SK-N-SH (cell line): ENCODE results near the gene DVL3. TPM values are rescaled to one million over a fixed set of nuclear protein-coding genes. Genes with fewer than 3 reads are reported as not detected.

ENCODE experiments used
- CTCF ChIA-PET: fragments of 300-600, 350-600 bp; formaldehyde crosslinking; extraction: SDS; loops from one replicate; lab custom pipeline; 2021; lab: Yijun Ruan, JAX
- POLR2A ChIA-PET: fragments of 350-600 bp; sonication (Branson Sonifier 250); formaldehyde crosslinking; extraction: SDS; loops from one replicate; lab custom pipeline; 2020; ENCODE audit warnings: antibody characterized with exemption, inconsistent platforms; lab: Yijun Ruan, JAX
- DNase-seq: peaks from one replicate; pipeline ENCODE4 v3.0.0; 2012
- H2AFZ ChIP-seq: fragments of 200-600 bp; sonication (generic); 2 replicates; pipeline ENCODE4 v1.8.1; 2016; ENCODE audit warnings: antibody characterized with exemption, mild to moderate bottlenecking, low read depth
- H3F3A ChIP-seq: fragments of 200-600 bp; sonication (generic); replicated peaks from 2 replicates; pipeline ENCODE3; 2016; ENCODE audit warnings: antibody characterized with exemption, mild to moderate bottlenecking; ENCODE audit not compliant: insufficient read depth
- H3K27ac ChIP-seq, 2 experiments: fragments of 200-500 bp in 1 of 2; fragments of 200-600 bp in 1 of 2; sonication (Bioruptor generic) in 1 of 2; sonication (generic), shearing (Covaris generic) in 1 of 2; 2 replicates each; pipeline versions ENCODE4 v1.5.1 to v1.6.1; 2014 to 2016; ENCODE audit warnings: low read depth in 2 of 2, inconsistent platforms in 1 of 2, low read length in 1 of 2, mild to moderate bottlenecking in 1 of 2, mixed read lengths in 1 of 2
- H3K27me3 ChIP-seq: fragments of 200-600 bp; sonication (generic), shearing (Covaris generic); 2 replicates; pipeline ENCODE4 v1.6.1; 2016; ENCODE audit warnings: mixed run types; ENCODE audit not compliant: insufficient read depth
- H3K36me3 ChIP-seq, 2 experiments: fragments of 200-500 bp in 1 of 2; fragments of 200-600 bp in 1 of 2; sonication (Bioruptor generic) in 1 of 2; sonication (generic) in 1 of 2; replicated peaks in 1 of 2; 2 replicates each; pipeline versions ENCODE3 to v1.5.1; 2014 to 2016; ENCODE audit warnings: low read length in 1 of 2, mild to moderate bottlenecking in 1 of 2; ENCODE audit not compliant: insufficient read depth in 2 of 2, control insufficient read depth in 1 of 2
- H3K4me1 ChIP-seq, 2 experiments: fragments of 200-500 bp in 1 of 2; fragments of 200-600 bp in 1 of 2; sonication (Bioruptor generic) in 1 of 2; sonication (generic), shearing (Covaris generic) in 1 of 2; 2 replicates each; pipeline versions ENCODE4 v1.5.1 to v1.6.1; 2014 to 2016; ENCODE audit warnings: low read depth in 1 of 2, low read length in 1 of 2, mixed run types in 1 of 2; ENCODE audit not compliant: insufficient read depth in 2 of 2, control insufficient read depth in 1 of 2
- H3K4me2 ChIP-seq: fragments of 200-600 bp; sonication (generic), shearing (Covaris generic); 2 replicates; pipeline ENCODE4 v1.6.1; 2017; ENCODE audit warnings: mixed run types
- H3K4me3 ChIP-seq, 2 experiments: fragments of 200-500 bp in 1 of 2; fragments of 200-600 bp in 1 of 2; sonication (Bioruptor generic) in 1 of 2; sonication (generic), shearing (Covaris generic) in 1 of 2; 2 replicates each; pipeline versions ENCODE4 v1.5.1 to v1.8.1; 2014 to 2016; ENCODE audit warnings: low read depth in 2 of 2, inconsistent platforms in 1 of 2, low read length in 1 of 2, mild to moderate bottlenecking in 1 of 2, mixed read lengths in 1 of 2, moderate library complexity in 1 of 2
- H3K79me2 ChIP-seq: fragments of 200-600 bp; sonication (generic); 2 replicates; pipeline ENCODE4 v1.8.1; 2017; ENCODE audit warnings: mild to moderate bottlenecking; ENCODE audit not compliant: insufficient read depth
- H3K9ac ChIP-seq: fragments of 200-600 bp; sonication (generic); 2 replicates; pipeline ENCODE4 v1.6.1; 2017; ENCODE audit warnings: mixed run types
- H3K9me2 ChIP-seq: fragments of 200-600 bp; sonication (generic); 2 replicates; pipeline ENCODE4 v1.6.1; 2017; ENCODE audit warnings: mixed run types
- H3K9me3 ChIP-seq: fragments of 200-600 bp; sonication (generic); 2 replicates; pipeline ENCODE4 v1.6.1; 2017; ENCODE audit warnings: mixed run types, mild to moderate bottlenecking, moderate library complexity
- H4K20me1 ChIP-seq: fragments of 200-600 bp; sonication (generic); 2 replicates; pipeline ENCODE4 v1.6.1; 2017; ENCODE audit warnings: mild to moderate bottlenecking, mixed run types; ENCODE audit not compliant: insufficient read depth
- CHD2 ChIP-seq: fragments of 150-350 bp; IDR thresholded peaks from 2 replicates; pipeline ENCODE4 v1.6.1; 2018; ENCODE audit warnings: low read length; ENCODE audit not compliant: partially characterized antibody
- CTCF ChIP-seq: fragments of 200-600 bp; sonication (generic); IDR thresholded peaks from 2 replicates; pipeline ENCODE4 v1.6.1; 2017; ENCODE audit warnings: antibody characterized with exemption, mild to moderate bottlenecking, moderate library complexity
- ELF1 ChIP-seq: IDR thresholded peaks from 2 replicates; pipeline ENCODE4 v1.4.0; 2012
- FOSL2 ChIP-seq: IDR thresholded peaks from 2 replicates; pipeline ENCODE4 v1.4.0; 2012; ENCODE audit warnings: low read depth, mild to moderate bottlenecking, moderate library complexity, borderline replicate concordance
- GABPA ChIP-seq: IDR thresholded peaks from 2 replicates; pipeline ENCODE4 v1.4.0; 2012; ENCODE audit warnings: low read depth, mild to moderate bottlenecking
- IRF3 ChIP-seq: fragments of 150-350 bp; IDR thresholded peaks from 2 replicates; pipeline ENCODE4 v1.6.1; 2016; ENCODE audit warnings: mild to moderate bottlenecking, low read depth, low read length
- MAX ChIP-seq: IDR thresholded peaks from 2 replicates; pipeline ENCODE4 v1.4.0; 2012; ENCODE audit warnings: low read depth
- MEF2A ChIP-seq: IDR thresholded peaks from 2 replicates; pipeline ENCODE4 v1.4.0; 2012; ENCODE audit warnings: low read depth, borderline replicate concordance
- NFIC ChIP-seq: IDR thresholded peaks from 2 replicates; pipeline ENCODE4 v1.4.0; 2012; ENCODE audit warnings: borderline replicate concordance
- NRF1 ChIP-seq: IDR thresholded peaks from 2 replicates; pipeline ENCODE4 v1.6.1; 2012; ENCODE audit warnings: low read depth, mild to moderate bottlenecking, low read length
- POLR2AphosphoS5 ChIP-seq: IDR thresholded peaks from 2 replicates; pipeline ENCODE4 v1.6.1; 2012; ENCODE audit warnings: low read depth, low read length
- RAD21 ChIP-seq: IDR thresholded peaks from 2 replicates; pipeline ENCODE4 v1.6.1; 2012; ENCODE audit warnings: mild to moderate bottlenecking, low read length
- REST ChIP-seq: IDR thresholded peaks from 2 replicates; pipeline ENCODE4 v1.6.1; 2012; ENCODE audit warnings: mild to moderate bottlenecking, low read depth, low read length, moderate library complexity
- RXRA ChIP-seq: IDR thresholded peaks from 2 replicates; pipeline ENCODE4 v1.4.0; 2012; ENCODE audit warnings: low read depth, mild to moderate bottlenecking, borderline replicate concordance
- SMC3 ChIP-seq: IDR thresholded peaks from 2 replicates; pipeline ENCODE4 v1.6.1; 2012; ENCODE audit warnings: low read depth, low read length, improper control_type of control experiment
- TAF1 ChIP-seq: IDR thresholded peaks from 2 replicates; pipeline ENCODE4 v1.6.1; 2012; ENCODE audit warnings: low read depth, mild to moderate bottlenecking, low read length, moderate library complexity, borderline replicate concordance
- USF1 ChIP-seq: IDR thresholded peaks from 2 replicates; pipeline ENCODE4 v1.4.0; 2012; ENCODE audit warnings: low read depth, borderline replicate concordance
- YY1 ChIP-seq: IDR thresholded peaks from 2 replicates; pipeline ENCODE4 v1.4.0; 2012; ENCODE audit warnings: low read depth, mild to moderate bottlenecking
- WGBS: methylation state at CpG from one replicate; pipeline ENCODE4 v1.1.6; 2017; ENCODE audit warnings: low lambda C conversion rate; 5-methylcytosine and 5-hydroxymethylcytosine counted together
- polyA plus RNA-seq, 3 experiments: library from polyadenylated mRNA; depleted of rRNA; stranded (reverse); fragments of >200 nt; gene quantifications; 2 replicates each; pipeline ENCODE4 v1.2.3, GENCODE V29; 2012
- TF ChIP-seq, protein P1 (sequence below): IDR thresholded peaks from 2 replicates; pipeline ENCODE4 v1.4.0; 2012; ENCODE audit warnings: low read depth, borderline replicate concordance
- TF ChIP-seq, protein P2 (sequence below): IDR thresholded peaks from 2 replicates; pipeline ENCODE4; 2012

DVL3 gene
- polyA plus RNA-seq, 1 of the 3 experiments (the other 2 are of a cell fraction), result 29.6 TPM

GRCh38 chr3:184174646-184175492 is 19.7 kb downstream of the DVL3 start, which contains the start of gene AP2M1:
AP2M1 (plus strand) TSS chr3:184174855; CDS start chr3:184176994, 2,139 bp downstream.
- H3K27me3 ChIP-seq, result no peaks in the 10 kb centered on the region
- CTCF ChIA-PET, result interaction anchor here (1.2 to 7.0 kb wide), 8 partner anchors 10 to 109 kb away, joined by 3 to 30 read pairs (median 5); partner anchors contain the start of genes ABCF3 and EEF1AKMT4
- WGBS, result under 1% methylated on average over 27 of the region's 73 CpGs
- TF ChIP-seq NFIC (no peak), SMC3 (no peak), IRF3 (no peak), TAF1 (peak; percentile 59), NRF1 (peak; percentile 93), GABPA (peak; percentile 62), MEF2A (no peak), ELF1 (peak; percentile 78; the same call in 1 of the 2 replicates), FOSL2 (no peak), REST (0 out of 2 replicates have a peak, but pooled peaks have one; percentile 4), USF1 (no peak), RXRA (no peak), CTCF (peak; percentile 25; the same call in 1 of the 2 replicates), RAD21 (peak; percentile 7), YY1 (peak; percentile 80), CHD2 (peak; percentile 95), POLR2AphosphoS5 (peak; percentile 79; the same call in 1 of the 2 replicates), MAX (no peak)
- TF ChIP-seq, protein P1, sequence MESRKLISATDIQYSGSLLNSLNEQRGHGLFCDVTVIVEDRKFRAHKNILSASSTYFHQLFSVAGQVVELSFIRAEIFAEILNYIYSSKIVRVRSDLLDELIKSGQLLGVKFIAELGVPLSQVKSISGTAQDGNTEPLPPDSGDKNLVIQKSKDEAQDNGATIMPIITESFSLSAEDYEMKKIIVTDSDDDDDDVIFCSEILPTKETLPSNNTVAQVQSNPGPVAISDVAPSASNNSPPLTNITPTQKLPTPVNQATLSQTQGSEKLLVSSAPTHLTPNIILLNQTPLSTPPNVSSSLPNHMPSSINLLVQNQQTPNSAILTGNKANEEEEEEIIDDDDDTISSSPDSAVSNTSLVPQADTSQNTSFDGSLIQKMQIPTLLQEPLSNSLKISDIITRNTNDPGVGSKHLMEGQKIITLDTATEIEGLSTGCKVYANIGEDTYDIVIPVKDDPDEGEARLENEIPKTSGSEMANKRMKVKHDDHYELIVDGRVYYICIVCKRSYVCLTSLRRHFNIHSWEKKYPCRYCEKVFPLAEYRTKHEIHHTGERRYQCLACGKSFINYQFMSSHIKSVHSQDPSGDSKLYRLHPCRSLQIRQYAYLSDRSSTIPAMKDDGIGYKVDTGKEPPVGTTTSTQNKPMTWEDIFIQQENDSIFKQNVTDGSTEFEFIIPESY, result peak; percentile 81; the same call in 1 of the 2 replicates
- TF ChIP-seq, protein P2, sequence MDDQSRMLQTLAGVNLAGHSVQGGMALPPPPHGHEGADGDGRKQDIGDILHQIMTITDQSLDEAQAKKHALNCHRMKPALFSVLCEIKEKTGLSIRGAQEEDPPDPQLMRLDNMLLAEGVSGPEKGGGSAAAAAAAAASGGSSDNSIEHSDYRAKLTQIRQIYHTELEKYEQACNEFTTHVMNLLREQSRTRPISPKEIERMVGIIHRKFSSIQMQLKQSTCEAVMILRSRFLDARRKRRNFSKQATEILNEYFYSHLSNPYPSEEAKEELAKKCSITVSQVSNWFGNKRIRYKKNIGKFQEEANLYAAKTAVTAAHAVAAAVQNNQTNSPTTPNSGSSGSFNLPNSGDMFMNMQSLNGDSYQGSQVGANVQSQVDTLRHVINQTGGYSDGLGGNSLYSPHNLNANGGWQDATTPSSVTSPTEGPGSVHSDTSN, result peak; percentile 23; the same call in 1 of the 2 replicates

More at GRCh38 chr3:184174646-184175492, 19.7 kb downstream of the DVL3 start, which contains the start of gene AP2M1:
- Histone ChIP-seq H4K20me1 (peaks cover 27% of the 10 kb centered on the region), H3K27ac (peak within 1 kb of the TSS; percentile 86 to 87), H3K9me3 (no peaks in the 10 kb centered on the region), H3K79me2 (peaks cover 47% of the 10 kb centered on the region), H3K4me2 (peak within 1 kb of the TSS; percentile 89), H3K4me1 (peaks cover 25 to 29% of the 10 kb centered on the region in 2 experiments), H3K36me3 (peaks cover 35 to 58% of the 10 kb centered on the region in 2 experiments), H3K9me2 (no peaks in the 10 kb centered on the region), H3K9ac (peak within 1 kb of the TSS; percentile 77), H3K4me3 (peak within 1 kb of the TSS; percentile 93 to 96), H2AFZ (0 out of 2 replicates have a peak within 1 kb of the TSS, but pooled peaks have one; percentile 44), H3F3A (peaks cover 38% of the 10 kb centered on the region)
- peak; percentile 95 for DNase-seq
- POLR2A ChIA-PET, result interaction anchor here (1.7 to 1.8 kb wide), 2 partner anchors 11 to 19 kb away, joined by 4 to 6 read pairs; partner anchors contain the start of gene ABCF3
